ENCODE measurements around the gene MRPL4. TPM values are rescaled to one million over a fixed set of nuclear protein-coding genes. Genes with fewer than 3 reads are reported as not detected.

The MRPL4 gene
- polyA plus RNA-seq, 1 of the 3 experiments (the other 2 are of a cell fraction) = 110 TPM

GRCh38 chr19:10243606-10244005 lies 8.4 kb upstream of the MRPL4 start:
- TF ChIP-seq IRF3 (IDR thresholded peaks at IDR 0.05; ENCODE audit: low read depth, low read length) (no peak), ELF1 (IDR thresholded peaks at IDR 0.05) (no peak), REST (IDR thresholded peaks at IDR 0.05; ENCODE audit: low read depth, low read length) (no peak), USF2 (IDR thresholded peaks at IDR 0.05; ENCODE audit: borderline replicate concordance, low read depth, low read length) (no peak), GABPA (IDR thresholded peaks at IDR 0.05; ENCODE audit: low read depth) (no peak), MXI1 (IDR thresholded peaks at IDR 0.05; ENCODE audit: low read depth, low read length) (no peak)
- no peak overlapping the region for H3K27ac ChIP-seq (ENCODE audit: low read depth in 2 of 2, low read length in 1 of 2)
- no peak overlapping the region for H3K4me2 ChIP-seq
- no peak overlapping the region for H3K4me3 ChIP-seq (ENCODE audit: low read depth in 2 of 2, low read length in 1 of 2)
- no peaks in the 10 kb centered on the region for H3K9me2 ChIP-seq
- peaks cover under 1% of the 10 kb centered on the region for H3F3A ChIP-seq (replicated peaks; ENCODE audit: insufficient read depth)
- DNase-seq = no peak
- ChIA-PET CTCF (no interaction called here), POLR2A (no interaction called here)
- H3K9me3 ChIP-seq = no peaks in the 10 kb centered on the region
- H3K27me3 ChIP-seq (ENCODE audit: insufficient read depth) = no peaks in the 10 kb centered on the region
- H3K9ac ChIP-seq = no peak overlapping the region
- H2AFZ ChIP-seq (ENCODE audit: low read depth) = no peak overlapping the region
- H4K20me1 ChIP-seq (ENCODE audit: insufficient read depth) = no peaks in the 10 kb centered on the region
- no peaks in the 10 kb centered on the region for H3K4me1 ChIP-seq (ENCODE audit: control insufficient read depth in 1 of 2, insufficient read depth in 2 of 2, low read depth in 1 of 2, low read length in 1 of 2)
- 93% methylated on average over 3 of the region's 7 CpGs for WGBS (ENCODE audit: low lambda C conversion rate)
- H3K79me2 ChIP-seq (ENCODE audit: insufficient read depth) = no peaks in the 10 kb centered on the region
- H3K36me3 ChIP-seq (replicated peaks in 1 of 2; ENCODE audit: control insufficient read depth in 1 of 2, insufficient read depth in 2 of 2, low read length in 1 of 2) = no peaks in the 10 kb centered on the region

- POLR2A ChIA-PET = no interaction called here
- no peaks in the 10 kb centered on the region for H3K36me3 ChIP-seq (replicated peaks in 1 of 2; ENCODE audit: control insufficient read depth in 1 of 2, insufficient read depth in 2 of 2, low read length in 1 of 2)
- no peak overlapping the region for H2AFZ ChIP-seq (ENCODE audit: low read depth)
- 80% methylated on average over 9 of the region's 9 CpGs for WGBS (ENCODE audit: low lambda C conversion rate)
- H3K9me2 ChIP-seq = no peaks in the 10 kb centered on the region
- CTCF ChIA-PET = interaction anchor here (1.0 to 3.4 kb wide), 4 partner anchors 14 to 18 kb away, joined by 3 to 10 read pairs (median 4); partner anchors contain the start of gene S1PR2
- H3K79me2 ChIP-seq (ENCODE audit: insufficient read depth) = no peaks in the 10 kb centered on the region
- H4K20me1 ChIP-seq (ENCODE audit: insufficient read depth) = no peaks in the 10 kb centered on the region
- H3K4me1 ChIP-seq (ENCODE audit: control insufficient read depth in 1 of 2, insufficient read depth in 2 of 2, low read depth in 1 of 2, low read length in 1 of 2) = no peaks in the 10 kb centered on the region
- no peak overlapping the region for H3K9ac ChIP-seq
- H3K4me2 ChIP-seq = no peak overlapping the region
- H3K27me3 ChIP-seq (ENCODE audit: insufficient read depth) = no peaks in the 10 kb centered on the region
- no peak overlapping the region for H3K27ac ChIP-seq (ENCODE audit: low read depth in 2 of 2, low read length in 1 of 2)
- DNase-seq = no peak
- H3K4me3 ChIP-seq (ENCODE audit: low read depth in 2 of 2, low read length in 1 of 2) = no peak overlapping the region
- H3F3A ChIP-seq (replicated peaks; ENCODE audit: insufficient read depth) = peaks cover 5% of the 10 kb centered on the region
- H3K9me3 ChIP-seq = no peaks in the 10 kb centered on the region
- TF ChIP-seq JUND (IDR thresholded peaks at IDR 0.05) (no peak), FOXJ3 (CRISPR knock-in tag; IDR thresholded peaks at IDR 0.05) (no peak), RXRA (IDR thresholded peaks at IDR 0.05; ENCODE audit: borderline replicate concordance, low read depth) (no peak), FOSL2 (IDR thresholded peaks at IDR 0.05; ENCODE audit: borderline replicate concordance, low read depth) (no peak), CHD2 (IDR thresholded peaks at IDR 0.05; ENCODE audit: low read length, partially characterized antibody) (no peak), ZBTB33 (IDR thresholded peaks at IDR 0.05; ENCODE audit: borderline replicate concordance, low read depth) (no peak), CTCF (IDR thresholded peaks at IDR 0.05) (no peak), RAD21 (IDR thresholded peaks at IDR 0.05; ENCODE audit: low read length) (no peak)
Measured at GRCh38 chr19:10245189-10245939, 6.7 kb upstream of the MRPL4 start.
